Measurements from ENCODE around the gene CD34.

The CD34 gene

DNA sequence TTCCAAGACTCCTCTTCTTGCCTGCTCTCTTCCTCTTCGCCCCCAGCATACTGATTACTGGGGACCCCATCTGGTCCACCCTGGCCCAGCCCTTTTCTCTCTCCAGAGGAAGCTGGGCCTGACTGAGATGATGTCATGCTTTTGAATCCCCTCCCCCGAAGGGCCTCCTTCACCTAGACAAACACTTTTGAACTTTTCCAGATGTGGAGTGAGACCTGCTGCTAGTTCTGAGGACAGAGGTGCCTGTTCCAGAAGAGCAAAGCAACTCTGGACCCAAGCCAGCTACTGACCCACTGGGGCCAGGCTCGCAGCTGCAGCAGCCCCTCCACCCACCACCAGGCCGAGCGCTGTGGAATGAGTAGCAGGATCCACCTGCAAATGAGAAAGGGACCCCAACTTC lies 8.4 kb downstream of the CD34 start:
- no peak overlapping the region for H3K4me3 ChIP-seq (ENCODE audit: low read length)
- TF ChIP-seq, protein P1, sequence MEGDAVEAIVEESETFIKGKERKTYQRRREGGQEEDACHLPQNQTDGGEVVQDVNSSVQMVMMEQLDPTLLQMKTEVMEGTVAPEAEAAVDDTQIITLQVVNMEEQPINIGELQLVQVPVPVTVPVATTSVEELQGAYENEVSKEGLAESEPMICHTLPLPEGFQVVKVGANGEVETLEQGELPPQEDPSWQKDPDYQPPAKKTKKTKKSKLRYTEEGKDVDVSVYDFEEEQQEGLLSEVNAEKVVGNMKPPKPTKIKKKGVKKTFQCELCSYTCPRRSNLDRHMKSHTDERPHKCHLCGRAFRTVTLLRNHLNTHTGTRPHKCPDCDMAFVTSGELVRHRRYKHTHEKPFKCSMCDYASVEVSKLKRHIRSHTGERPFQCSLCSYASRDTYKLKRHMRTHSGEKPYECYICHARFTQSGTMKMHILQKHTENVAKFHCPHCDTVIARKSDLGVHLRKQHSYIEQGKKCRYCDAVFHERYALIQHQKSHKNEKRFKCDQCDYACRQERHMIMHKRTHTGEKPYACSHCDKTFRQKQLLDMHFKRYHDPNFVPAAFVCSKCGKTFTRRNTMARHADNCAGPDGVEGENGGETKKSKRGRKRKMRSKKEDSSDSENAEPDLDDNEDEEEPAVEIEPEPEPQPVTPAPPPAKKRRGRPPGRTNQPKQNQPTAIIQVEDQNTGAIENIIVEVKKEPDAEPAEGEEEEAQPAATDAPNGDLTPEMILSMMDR (IDR thresholded peaks at IDR 0.05; ENCODE audit: insufficient read depth, low read depth, low read length, missing control alignments), result no peak
- no peak for DNase-seq (ENCODE audit: low read depth)

DNA sequence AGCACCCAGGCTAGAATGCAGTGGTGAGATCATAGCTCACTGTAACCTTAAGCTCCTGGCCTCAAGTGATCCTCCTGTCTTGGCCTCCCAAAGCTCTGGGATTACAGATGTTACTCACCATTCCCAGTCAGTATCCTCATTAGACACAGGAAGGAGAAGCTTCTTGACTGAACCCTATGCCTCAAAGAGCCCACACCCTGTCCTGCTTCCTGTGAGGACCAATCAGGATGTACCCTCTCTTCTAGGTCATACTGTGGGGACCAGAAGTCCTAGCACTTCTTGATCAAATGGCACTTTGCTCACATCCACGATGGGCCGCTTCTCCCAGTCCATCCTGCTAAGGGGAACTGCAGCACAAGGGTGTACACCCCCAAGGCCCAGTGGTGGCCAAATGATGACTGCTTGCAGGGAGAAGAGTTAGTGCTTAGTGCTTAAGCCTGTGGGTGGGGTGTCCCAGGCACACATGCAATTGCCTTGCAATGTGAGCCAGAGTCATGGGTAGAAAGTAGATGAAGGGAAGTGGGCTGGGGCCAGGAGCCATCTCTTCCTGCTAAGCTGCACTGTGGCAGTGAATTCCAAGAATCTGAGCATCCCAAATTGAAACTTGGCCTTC lies 9.8 kb downstream of the CD34 start:
- H3K4me3 ChIP-seq (ENCODE audit: low read length), result no peak overlapping the region
- no peak for DNase-seq (ENCODE audit: low read depth)
- TF ChIP-seq, protein P1 (IDR thresholded peaks at IDR 0.05; ENCODE audit: insufficient read depth, low read depth, low read length, missing control alignments), result no peak

DNA sequence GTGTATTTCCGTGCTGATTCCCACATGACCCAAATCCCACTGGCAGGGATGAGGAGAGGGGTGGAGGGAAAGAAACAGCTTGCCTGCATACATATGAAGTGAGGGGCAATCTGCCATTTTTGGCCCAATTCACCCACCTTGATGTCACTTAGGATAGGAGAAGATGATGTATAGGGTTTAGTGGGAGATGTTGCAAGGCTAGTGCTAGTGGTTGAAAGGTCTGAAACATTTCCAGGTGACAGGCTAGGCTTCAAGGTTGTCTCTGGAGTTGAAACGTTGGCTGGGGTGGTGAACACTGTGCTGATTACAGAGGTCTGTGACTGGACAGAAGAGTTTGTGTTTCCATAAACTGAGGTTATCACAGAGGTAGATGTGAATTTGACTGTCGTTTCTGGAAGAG lies 12.1 kb downstream of the CD34 start:
- TF ChIP-seq, protein P1 (IDR thresholded peaks at IDR 0.05; ENCODE audit: insufficient read depth, low read depth, low read length, missing control alignments), result no peak
- no peak overlapping the region for H3K4me3 ChIP-seq (ENCODE audit: low read length)
- no peak for DNase-seq (ENCODE audit: low read depth)

DNA sequence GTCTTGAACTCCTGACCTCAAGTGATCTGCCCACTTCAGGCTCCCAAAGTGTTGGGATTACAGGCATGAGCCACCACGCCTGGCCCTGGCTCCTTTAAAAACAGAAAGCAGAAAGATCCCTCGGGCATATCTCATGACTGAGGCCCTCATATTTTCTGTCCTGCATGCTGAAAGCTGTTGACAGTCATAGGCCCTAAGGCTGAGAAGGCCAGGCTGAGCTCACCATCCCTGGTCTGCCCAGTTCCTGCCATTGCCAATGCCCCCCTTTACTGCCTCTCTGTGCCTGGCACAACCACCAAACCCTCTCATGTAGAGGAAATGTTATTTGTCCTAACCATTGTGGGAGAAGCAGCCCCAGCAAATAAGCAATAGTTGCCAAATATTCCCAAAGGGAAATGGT lies 12.7 kb downstream of the CD34 start:
- no peak for DNase-seq (ENCODE audit: low read depth)
- H3K4me3 ChIP-seq (ENCODE audit: low read length), result no peak overlapping the region
- TF ChIP-seq, protein P1 (IDR thresholded peaks at IDR 0.05; ENCODE audit: insufficient read depth, low read depth, low read length, missing control alignments), result no peak

DNA sequence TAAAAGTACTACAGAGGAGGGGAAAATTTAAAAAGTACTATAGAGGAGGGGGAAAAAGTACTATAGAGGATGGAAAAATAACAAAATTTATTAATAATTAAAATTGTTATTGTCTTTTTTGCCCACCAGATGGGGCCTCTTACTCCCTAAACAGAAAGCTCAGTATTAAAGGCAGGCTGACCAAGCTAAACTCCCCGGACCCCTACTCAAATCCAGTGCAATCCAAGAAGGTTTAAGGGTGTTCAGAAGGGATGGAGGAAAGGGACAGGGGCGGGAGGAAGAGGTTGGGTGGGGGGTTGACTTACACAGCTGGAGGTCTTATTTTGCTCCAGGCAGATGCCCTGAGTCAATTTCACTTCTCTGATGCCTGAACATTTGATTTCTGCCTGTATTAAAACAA lies 13.7 kb downstream of the CD34 start:
- TF ChIP-seq, protein P1 (IDR thresholded peaks at IDR 0.05; ENCODE audit: insufficient read depth, low read depth, low read length, missing control alignments), result no peak
- no peak for DNase-seq (ENCODE audit: low read depth)
- no peak overlapping the region for H3K4me3 ChIP-seq (ENCODE audit: low read length)

DNA sequence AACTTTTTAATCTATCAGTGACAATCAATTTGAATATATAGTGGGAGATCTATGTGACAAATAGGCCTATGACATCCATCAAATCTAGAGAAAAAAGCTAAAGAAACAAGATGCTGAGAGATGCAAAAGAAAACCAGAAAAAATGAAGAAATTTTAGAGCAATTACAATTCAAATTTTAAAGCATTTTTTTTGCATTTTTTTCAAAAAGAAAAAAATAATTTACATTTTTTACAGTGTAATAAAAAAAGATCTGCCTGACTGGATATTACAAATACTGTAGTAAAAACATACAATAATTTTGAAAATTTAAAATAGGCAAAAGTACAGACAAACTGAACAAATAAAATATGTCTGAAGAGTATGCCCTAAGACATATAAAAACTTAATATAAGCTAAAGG lies 14.4 kb downstream of the CD34 start:
- no peak for DNase-seq (ENCODE audit: low read depth)
- TF ChIP-seq, protein P1 (IDR thresholded peaks at IDR 0.05; ENCODE audit: insufficient read depth, low read depth, low read length, missing control alignments), result no peak

DNA sequence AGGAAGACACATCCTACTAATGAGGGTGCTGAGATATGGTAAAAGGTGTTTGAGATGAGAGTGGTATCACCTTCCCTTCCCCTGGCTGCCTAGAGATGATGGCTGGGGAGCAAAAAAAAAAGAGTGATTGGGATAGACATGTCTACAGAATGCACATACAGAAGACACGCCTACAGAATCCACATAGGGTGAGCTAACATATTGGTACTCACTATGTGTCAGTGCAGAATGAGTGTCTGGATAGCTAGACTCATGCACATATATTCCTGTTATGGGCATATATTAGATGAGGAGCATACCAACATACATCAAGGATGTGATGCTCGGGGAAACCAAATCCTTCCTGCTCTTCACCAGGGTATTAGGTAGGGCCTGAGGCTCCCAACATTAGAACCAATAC lies 16.2 kb downstream of the CD34 start:
- TF ChIP-seq, protein P1 (IDR thresholded peaks at IDR 0.05; ENCODE audit: insufficient read depth, low read depth, low read length, missing control alignments), result no peak
- no peak for DNase-seq (ENCODE audit: low read depth)
- no peak overlapping the region for H3K4me3 ChIP-seq (ENCODE audit: low read length)

More for the DNA sequence above, 14.4 kb downstream of the CD34 start:
- no peak overlapping the region for H3K4me3 ChIP-seq (ENCODE audit: low read length)

All from epithelial cell of esophagus (primary cell).